Hepatocyte (in vitro differentiated cells): Measurements from ENCODE around the gene FXYD6.

Experiments
- CTCF ChIP-seq: fragments of 200-600 bp; sonication (generic); IDR thresholded peaks from 2 replicates; pipeline ENCODE4 v1.5.1; 2016; ENCODE audit warnings: antibody characterized with exemption, mild to moderate bottlenecking; ENCODE audit not compliant: poor library complexity
- EZH2phosphoT487 ChIP-seq: fragments of 200-600 bp; sonication (generic); IDR thresholded peaks from one replicate; pipeline ENCODE4 v1.6.1; 2018; ENCODE audit warnings: antibody characterized with exemption, mild to moderate bottlenecking, low read depth, moderate library complexity; ENCODE audit not compliant: unreplicated experiment, severe bottlenecking

- TF ChIP-seq CTCF (no peak), EZH2phosphoT487 (no peak)
Measured at GRCh38 chr11:117870103-117870952, 6.1 kb downstream of the FXYD6 start.
